HEK293 (cell line): ENCODE measurements around the gene GPR63.
A peak's percentile ranks its signal among the peaks of the same experiment; 100 is the strongest.

Source experiments
- CTCF ChIA-PET: fragments of 350-600 bp; formaldehyde crosslinking; extraction: SDS; loops from one replicate; lab custom pipeline; 2021; ENCODE audit warnings: antibody characterized with exemption; lab: Yijun Ruan, JAX
- POLR2A ChIA-PET: fragments of 300-600 bp; formaldehyde crosslinking; extraction: SDS; loops from one replicate; lab custom pipeline; 2020; ENCODE audit warnings: antibody characterized with exemption, inconsistent platforms; lab: Yijun Ruan, JAX
- H3K27ac ChIP-seq: fragments of 200-500 bp; sonication (Bioruptor generic); 2 replicates; pipeline ENCODE4 v1.5.1; 2014; ENCODE audit warnings: low read depth, low read length, control low read depth, inconsistent platforms; ENCODE audit errors: extremely low read depth
- H3K36me3 ChIP-seq, 2 experiments: fragments of 200-500 bp in 1 of 2; sonication (Bioruptor generic) in 1 of 2; 1 replicate in 1 of 2; 2 replicates in 1 of 2; pipeline ENCODE4 v1.5.1; 2014 to 2017; ENCODE audit warnings: inconsistent platforms in 2 of 2, low read length in 2 of 2; ENCODE audit not compliant: control insufficient read depth in 2 of 2, insufficient read depth in 1 of 2
- H3K4me1 ChIP-seq: fragments of 200-500 bp; sonication (Bioruptor generic); 2 replicates; pipeline ENCODE4 v1.5.1; 2014; ENCODE audit warnings: mild to moderate bottlenecking, low read length, inconsistent platforms; ENCODE audit not compliant: control insufficient read depth, insufficient read depth
- H3K4me3 ChIP-seq: 2 replicates; pipeline ENCODE4 v1.5.1; 2011; ENCODE audit warnings: low read depth, mild to moderate bottlenecking, control low read depth, low read length, moderate library complexity
- H3K9me3 ChIP-seq: fragments of 200-500 bp; sonication (Bioruptor generic); 2 replicates; pipeline ENCODE4 v1.5.1; 2014; ENCODE audit warnings: low read depth, low read length, inconsistent platforms; ENCODE audit not compliant: control insufficient read depth, insufficient read depth
- AEBP2 ChIP-seq: fragments of 450-650 bp; formaldehyde crosslinking; IDR thresholded peaks from 2 replicates; pipeline ENCODE4 v1.5.1; 2016; ENCODE audit warnings: missing biosample characterization, missing genetic modification characterization, borderline replicate concordance
- CTCF ChIP-seq: fragments of 450-650 bp; formaldehyde crosslinking; IDR thresholded peaks from 2 replicates; pipeline ENCODE4 v1.5.1; 2016; ENCODE audit warnings: missing biosample characterization, missing genetic modification characterization
- GFI1B ChIP-seq: fragments of 450-650 bp; formaldehyde crosslinking; IDR thresholded peaks from 2 replicates; pipeline ENCODE4 v1.5.1; 2016; ENCODE audit warnings: missing biosample characterization, missing genetic modification characterization
- GLIS2 ChIP-seq: fragments of 450-650 bp; formaldehyde crosslinking; IDR thresholded peaks from 2 replicates; pipeline ENCODE4 v1.5.1; 2016; ENCODE audit warnings: missing biosample characterization, missing genetic modification characterization
- KLF7 ChIP-seq: fragments of 450-650 bp; formaldehyde crosslinking; IDR thresholded peaks from 2 replicates; pipeline ENCODE4 v1.5.1; 2016; ENCODE audit warnings: missing biosample characterization, missing genetic modification characterization, borderline replicate concordance
- KLF8 ChIP-seq: fragments of 450-650 bp; formaldehyde crosslinking; IDR thresholded peaks from 2 replicates; pipeline ENCODE4 v1.5.1; 2016; ENCODE audit warnings: missing biosample characterization, missing genetic modification characterization
- KLF9 ChIP-seq: fragments of 450-650 bp; formaldehyde crosslinking; IDR thresholded peaks from 2 replicates; pipeline ENCODE4 v1.5.1; 2016; ENCODE audit warnings: missing biosample characterization, missing genetic modification characterization, low read depth
- PRDM10 ChIP-seq: fragments of 450-650 bp; formaldehyde crosslinking; IDR thresholded peaks from 2 replicates; pipeline ENCODE4 v1.5.1; 2016; ENCODE audit warnings: missing biosample characterization, missing genetic modification characterization
- RBAK ChIP-seq: fragments of 450-650 bp; formaldehyde crosslinking; IDR thresholded peaks from 2 replicates; pipeline ENCODE4 v1.5.1; 2016; ENCODE audit warnings: missing biosample characterization, missing genetic modification characterization
- REPIN1 ChIP-seq: fragments of 450-650 bp; formaldehyde crosslinking; IDR thresholded peaks from 2 replicates; pipeline ENCODE4 v1.5.1; 2017; ENCODE audit warnings: missing biosample characterization, missing genetic modification characterization, low read depth
- SALL2 ChIP-seq: fragments of 450-650 bp; formaldehyde crosslinking; IDR thresholded peaks from 2 replicates; pipeline ENCODE4 v1.5.0; 2017; ENCODE audit warnings: missing biosample characterization, mild to moderate bottlenecking, missing genetic modification characterization, borderline replicate concordance
- ZBTB44 ChIP-seq: fragments of 450-650 bp; IDR thresholded peaks from 2 replicates; pipeline ENCODE4 v1.5.1; 2018; ENCODE audit warnings: missing biosample characterization, mild to moderate bottlenecking, missing genetic modification characterization
- ZFP3 ChIP-seq: fragments of 450-650 bp; formaldehyde crosslinking; IDR thresholded peaks from 2 replicates; pipeline ENCODE4 v1.5.1; 2016; ENCODE audit warnings: low read depth, missing biosample characterization, missing genetic modification characterization
- ZNF114 ChIP-seq: fragments of 450-650 bp; formaldehyde crosslinking; IDR thresholded peaks from 2 replicates; pipeline ENCODE4 v1.5.0; 2017; ENCODE audit warnings: missing biosample characterization, missing genetic modification characterization
- ZNF121 ChIP-seq: fragments of 450-650 bp; formaldehyde crosslinking; IDR thresholded peaks from 2 replicates; pipeline ENCODE4 v1.5.1; 2016; ENCODE audit warnings: missing biosample characterization, missing genetic modification characterization
- ZNF138 ChIP-seq: fragments of 450-650 bp; formaldehyde crosslinking; IDR thresholded peaks from 2 replicates; pipeline ENCODE4 v1.5.1; 2016; ENCODE audit warnings: missing biosample characterization, missing genetic modification characterization, borderline replicate concordance
- ZNF248 ChIP-seq: fragments of 450-650 bp; formaldehyde crosslinking; IDR thresholded peaks from 2 replicates; pipeline ENCODE4 v1.5.1; 2017; ENCODE audit warnings: missing biosample characterization, missing genetic modification characterization
- ZNF335 ChIP-seq: fragments of 450-650 bp; formaldehyde crosslinking; conservative IDR thresholded peaks from 2 replicates; pipeline ENCODE4 v1.5.1; 2016; ENCODE audit warnings: missing biosample characterization, missing genetic modification characterization
- ZNF341 ChIP-seq: fragments of 450-650 bp; formaldehyde crosslinking; IDR thresholded peaks from 2 replicates; pipeline ENCODE4; 2016; ENCODE audit warnings: low read depth, missing biosample characterization, missing genetic modification characterization
- ZNF416 ChIP-seq: fragments of 450-650 bp; formaldehyde crosslinking; IDR thresholded peaks from 2 replicates; pipeline ENCODE4 v1.5.1; 2016; ENCODE audit warnings: missing biosample characterization, missing genetic modification characterization
- ZNF473 ChIP-seq: fragments of 450-650 bp; formaldehyde crosslinking; IDR thresholded peaks from 2 replicates; pipeline ENCODE4 v1.5.1; 2017; ENCODE audit warnings: missing biosample characterization, missing genetic modification characterization
- ZNF48 ChIP-seq: fragments of 450-650 bp; formaldehyde crosslinking; IDR thresholded peaks from 2 replicates; pipeline ENCODE4 v1.5.1; 2016; ENCODE audit warnings: missing biosample characterization, missing genetic modification characterization
- ZNF514 ChIP-seq: fragments of 450-650 bp; formaldehyde crosslinking; IDR thresholded peaks from 2 replicates; pipeline ENCODE4 v1.5.1; 2016; ENCODE audit warnings: missing biosample characterization, missing genetic modification characterization
- ZNF529 ChIP-seq: fragments of 450-650 bp; formaldehyde crosslinking; IDR thresholded peaks from 2 replicates; pipeline ENCODE4 v1.5.1; 2017; ENCODE audit warnings: missing genetic modification characterization, missing biosample characterization; ENCODE audit not compliant: insufficient replicate concordance
- ZNF555 ChIP-seq: fragments of 450-650 bp; formaldehyde crosslinking; conservative IDR thresholded peaks from 2 replicates; pipeline ENCODE4 v1.5.1; 2017; ENCODE audit warnings: missing biosample characterization, mild to moderate bottlenecking, missing genetic modification characterization, inconsistent platforms
- ZNF776 ChIP-seq: fragments of 450-650 bp; formaldehyde crosslinking; IDR thresholded peaks from 2 replicates; pipeline ENCODE4 v1.5.0; 2017; ENCODE audit warnings: missing biosample characterization, missing genetic modification characterization, borderline replicate concordance
- ZNF791 ChIP-seq: fragments of 450-650 bp; formaldehyde crosslinking; IDR thresholded peaks from 2 replicates; pipeline ENCODE4 v1.5.1; 2016; ENCODE audit warnings: missing biosample characterization, missing genetic modification characterization
- ZNF837 ChIP-seq: fragments of 450-650 bp; formaldehyde crosslinking; IDR thresholded peaks from 2 replicates; pipeline ENCODE4 v1.5.1; 2016; ENCODE audit warnings: missing biosample characterization, missing genetic modification characterization
- ZSCAN23 ChIP-seq: fragments of 450-650 bp; formaldehyde crosslinking; IDR thresholded peaks from 2 replicates; pipeline ENCODE4 v1.5.1; 2016; ENCODE audit warnings: missing biosample characterization, missing genetic modification characterization
- ZXDB ChIP-seq: fragments of 450-650 bp; formaldehyde crosslinking; IDR thresholded peaks from 2 replicates; pipeline ENCODE4 v1.5.1; 2016; ENCODE audit warnings: missing biosample characterization, missing genetic modification characterization

The GPR63 gene

GRCh38 chr6:96811670-96812069, 25.6 kb downstream of the GPR63 start (continued):
- no peak for TF ChIP-seq ZSCAN23 (tag by site-specific recombination)
- TF ChIP-seq ZNF837 (tag by site-specific recombination): no peak
- TF ChIP-seq KLF7 (tag by site-specific recombination): peak; percentile 43; the same call in 1 of the 2 replicates
- 0 out of 2 replicates have a peak, but pooled peaks have one; percentile 52 for TF ChIP-seq ZNF121 (tag by site-specific recombination)
- no peak for TF ChIP-seq ZNF791
- TF ChIP-seq ZNF416 (tag by site-specific recombination): no peak
- TF ChIP-seq ZBTB44: no peak
- TF ChIP-seq ZNF138: peak; percentile 80; the same call in 1 of the 2 replicates
- peak; percentile 94 for TF ChIP-seq ZXDB
- no peak for TF ChIP-seq CTCF (tag by site-specific recombination)
- peak; percentile 89 for TF ChIP-seq ZNF529
- peak; percentile 51; the same call in 1 of the 2 replicates for TF ChIP-seq ZNF514 (tag by site-specific recombination)
- TF ChIP-seq KLF8 (tag by site-specific recombination): no peak
- peak; percentile 52 for TF ChIP-seq ZNF341
- TF ChIP-seq AEBP2 (tag by site-specific recombination): peak; percentile 99
- 0 out of 2 replicates have a peak, but pooled peaks have one; percentile 29 for TF ChIP-seq RBAK (tag by site-specific recombination)
- TF ChIP-seq ZNF248: no peak
- no peak for TF ChIP-seq ZNF48
- no peak for TF ChIP-seq ZNF473 (tag by site-specific recombination)
- no peak for TF ChIP-seq ZNF114 (tag by site-specific recombination)
- peak; percentile 64 for TF ChIP-seq ZFP3
- peak; percentile 53; the same call in 1 of the 2 replicates for TF ChIP-seq REPIN1 (tag by site-specific recombination)
- TF ChIP-seq GLIS2: no peak
- no peak for TF ChIP-seq SALL2 (tag by site-specific recombination)
- no peak for TF ChIP-seq GFI1B

GRCh38 chr6:96811136-96811535, 26.1 kb downstream of the GPR63 start:
- POLR2A ChIA-PET: interaction anchor here (0.6 kb wide), 1 partner anchor 33 kb away, joined by 3 read pairs; no protein-coding TSS in a partner anchor
- CTCF ChIA-PET: no interaction called here
- H3K4me1 ChIP-seq: no peaks in the 10 kb centered on the region; the same call in 1 of the 2 replicates
- no peak overlapping the region for H3K27ac ChIP-seq
- no peak overlapping the region for H3K4me3 ChIP-seq
- no peaks in the 10 kb centered on the region for H3K36me3 ChIP-seq
- no peaks in the 10 kb centered on the region for H3K9me3 ChIP-seq
- TF ChIP-seq ZNF555 (tag by site-specific recombination): no peak
- TF ChIP-seq ZSCAN23 (tag by site-specific recombination): no peak
- no peak for TF ChIP-seq ZNF335 (tag by site-specific recombination)
- no peak for TF ChIP-seq PRDM10 (tag by site-specific recombination)
- no peak for TF ChIP-seq ZNF776 (tag by site-specific recombination)
- TF ChIP-seq ZNF791: no peak
- TF ChIP-seq KLF9 (tag by site-specific recombination): no peak
